K562 (cell line): ENCODE results near the gene RPE65. TPM values are rescaled to one million over a fixed set of nuclear protein-coding genes. Genes with fewer than 3 reads are reported as not detected.

Source experiments
- ATAC-seq: fragments of 200-7000 bp; cut with Tn5 transposase; 3 replicates; pipeline ENCODE4 v1.9.1; 2020; ENCODE audit warnings: moderate library complexity
- BruUV-seq: library from RNA; stranded (reverse); fragments of 400-500 nt; replicated peaks from 2 replicates; lab custom pipeline; 2021; lab: Mats Ljungman, UMichigan
- CTCF ChIA-PET: fragments of 300-600 bp; formaldehyde crosslinking; extraction: SDS; loops from one replicate; lab custom pipeline; 2021; ENCODE audit warnings: low intra/inter-chr PET ratio; lab: Yijun Ruan, JAX
- POLR2A ChIA-PET: fragments of 300-600, 350-650 bp; sonication (Branson Sonifier 250); formaldehyde crosslinking; extraction: SDS; loops from one replicate; lab custom pipeline; 2021; ENCODE audit warnings: antibody characterized with exemption, inconsistent platforms; lab: Yijun Ruan, JAX
- DNase-seq, 4 experiments: peaks; one replicate each; pipeline versions ENCODE4 v3.0.0 to v3.0.0-alpha.2; 2011 to 2018; ENCODE audit warnings: low spot score in 3 of 4, mixed read lengths in 3 of 4; ENCODE audit errors: extremely low read depth in 1 of 4
- FAIRE-seq: peaks from 2 replicates; lab custom pipeline; 2011; peaks lifted over from hg19 to GRCh38; lab: Jason Lieb, UNC
- H2AFZ ChIP-seq: 2 replicates; pipeline ENCODE4 v1.6.0; 2011; ENCODE audit warnings: low read depth, low read length, control low read depth, inconsistent platforms
- H3K27ac ChIP-seq: fragments of 200-600 bp; 3 replicates; pipeline ENCODE4 v1.8.0; 2011; ENCODE audit warnings: low read depth, mild to moderate bottlenecking, control low read depth, inconsistent platforms, low read length, moderate library complexity, mixed read lengths; ENCODE audit errors: extremely low read depth
- H3K27me3 ChIP-seq, 2 experiments: fragments of 300-600 bp in 1 of 2; 2 replicates in 1 of 2; 3 replicates in 1 of 2; pipeline versions ENCODE4 v1.6.0 to v1.8.0; 2011; ENCODE audit warnings: inconsistent platforms in 2 of 2, low read length in 2 of 2, mild to moderate bottlenecking in 1 of 2, mixed read lengths in 1 of 2, moderate library complexity in 1 of 2; ENCODE audit not compliant: control insufficient read depth in 2 of 2, insufficient read depth in 2 of 2
- H3K36me3 ChIP-seq: fragments of 300-600 bp; 3 replicates; pipeline ENCODE4 v1.8.0; 2011; ENCODE audit warnings: mild to moderate bottlenecking, low read length, inconsistent platforms; ENCODE audit not compliant: control insufficient read depth, insufficient read depth
- H3K4me1 ChIP-seq, 2 experiments: fragments of 200-600 bp in 1 of 2; replicated peaks in 1 of 2; 2 replicates in 1 of 2; 3 replicates in 1 of 2; pipeline versions ENCODE4 v1.5.1 to v1.8.0; 2011; ENCODE audit warnings: inconsistent platforms in 2 of 2, low read length in 2 of 2, mild to moderate bottlenecking in 1 of 2, mixed read lengths in 1 of 2, moderate library complexity in 1 of 2; ENCODE audit not compliant: control insufficient read depth in 2 of 2, insufficient read depth in 2 of 2
- H3K4me2 ChIP-seq: 2 replicates; pipeline ENCODE4 v1.6.1; 2011; ENCODE audit warnings: low read length, control low read depth, inconsistent platforms, mixed read lengths; ENCODE audit not compliant: insufficient read depth
- H3K4me3 ChIP-seq: fragments of 200-600 bp; sonication (generic), shearing (Covaris generic); 2 replicates; pipeline ENCODE4 v1.5.1; 2016; ENCODE audit warnings: control low read depth, inconsistent platforms
- H3K79me2 ChIP-seq: fragments of 200-600 bp; 3 replicates; pipeline ENCODE4 v1.8.0; 2011; ENCODE audit warnings: low read length, inconsistent platforms; ENCODE audit not compliant: control insufficient read depth, insufficient read depth
- H3K9ac ChIP-seq, 2 experiments: 2 replicates each; pipeline versions ENCODE4 v1.6.0 to v1.6.1; 2011; ENCODE audit warnings: low read depth in 2 of 2, low read length in 2 of 2, control low read depth in 1 of 2, inconsistent platforms in 1 of 2, mild to moderate bottlenecking in 1 of 2, mixed read lengths in 1 of 2; ENCODE audit not compliant: insufficient read depth in 1 of 2
- H3K9me1 ChIP-seq: one replicate; pipeline ENCODE4 v1.6.0; 2011; ENCODE audit warnings: inconsistent platforms, mild to moderate bottlenecking, low read length, moderate library complexity; ENCODE audit not compliant: control insufficient read depth, insufficient read depth
- H3K9me3 ChIP-seq: replicated peaks from 2 replicates; pipeline ENCODE4 v1.5.1; 2011; ENCODE audit warnings: low read depth, low read length, inconsistent platforms; ENCODE audit not compliant: control insufficient read depth, insufficient read depth
- H4K20me1 ChIP-seq: replicated peaks from 2 replicates; pipeline ENCODE4 v1.6.1; 2011; ENCODE audit warnings: low read length, inconsistent platforms, mixed read lengths; ENCODE audit not compliant: control insufficient read depth, insufficient read depth
- BCOR ChIP-seq: fragments of 450-650 bp; IDR thresholded peaks from 2 replicates; pipeline ENCODE4 v1.6.1; 2016
- L3MBTL2 ChIP-seq: fragments of 450-650 bp; IDR thresholded peaks from 2 replicates; pipeline ENCODE4 v1.6.1; 2016; ENCODE audit warnings: mild to moderate bottlenecking, moderate library complexity
- PTTG1 ChIP-seq: fragments of 450-650 bp; IDR thresholded peaks from 2 replicates; pipeline ENCODE4 v1.6.1; 2016; ENCODE audit warnings: low read depth, mild to moderate bottlenecking, missing genetic modification characterization, missing compliant biosample characterization
- RBM25 ChIP-seq: fragments of 200-400 bp; formaldehyde crosslinking; IDR thresholded peaks from 2 replicates; pipeline ENCODE4 v1.6.1; 2018; ENCODE audit warnings: low read length, low read depth, moderate library complexity; ENCODE audit not compliant: severe bottlenecking
- SLC30A9 ChIP-seq: fragments of 250-450 bp; sonication (Bioruptor Pico); IDR thresholded peaks from 2 replicates; pipeline ENCODE4 v1.8.0; 2022; ENCODE audit warnings: mild to moderate bottlenecking, moderate library complexity
- SRSF1 ChIP-seq: fragments of 200-400 bp; formaldehyde crosslinking; IDR thresholded peaks from 2 replicates; pipeline ENCODE4 v1.6.1; 2017; ENCODE audit warnings: mild to moderate bottlenecking, low read depth, low read length, moderate library complexity
- ZNF146 ChIP-seq: IDR thresholded peaks from one replicate; pipeline ENCODE4 v1.6.1; 2018; ENCODE audit warnings: missing compliant biosample characterization; ENCODE audit not compliant: unreplicated experiment
- WGBS: fragments of 100-300 bp; shearing (Covaris generic); methylation state at CpG from one replicate; pipeline ENCODE4 v1.1.6; 2016; ENCODE audit warnings: low coverage, mixed read lengths; ENCODE audit not compliant: insufficient coverage; ENCODE audit errors: missing lambda C conversion rate; 5-methylcytosine and 5-hydroxymethylcytosine counted together
- in situ Hi-C: fragments of 300-500 bp; cut with MboI; formaldehyde crosslinking; loops from 4 replicates; pipeline ENCODE4 v1.15.0; 2018; ENCODE audit warnings: inconsistent platforms, mixed read lengths
- intact Hi-C: fragments of 100-400 bp; cut with micrococcal nuclease; formaldehyde crosslinking; loops from 2 replicates; pipeline ENCODE4 v1.14.2; 2022
- polyA plus RNA-seq, 8 experiments: library from polyadenylated mRNA; depleted of rRNA in 4 of 8; stranded (reverse) in 5 of 8; unstranded in 3 of 8; fragments of >200 nt; fragmentation: Nextera tagmentation in 2 of 8; fragmentation: Illumina TruSeq in 1 of 8; extraction: Ambion mirVana in 2 of 8; extraction: Trizol in 1 of 8; gene quantifications; 2 replicates each; pipeline versions ENCODE4 v1.2.1 to v1.2.3, GENCODE V29; 2011 to 2014; ENCODE audit warnings: inconsistent platforms in 1 of 8, missing spikeins in 1 of 8
- total RNA-seq, 7 experiments: library from RNA; depleted of rRNA in 6 of 7; stranded (reverse); fragments of >200 nt in 6 of 7; fragmentation: Illumina TruSeq in 2 of 7; extraction: Trizol in 2 of 7; gene quantifications; 2 replicates each; pipeline versions ENCODE4 v1.2.1 to v1.2.3, GENCODE V29; 2011 to 2021; ENCODE audit warnings: low replicate concordance in 1 of 7

RPE65 gene
- total and polyA plus RNA-seq, 9 of the 15 experiments (the other 6 are each of a cell fraction or from before 2014, with no cell fraction given): 0.14 TPM; not detected in 8

- Histone ChIP-seq H2AFZ (no peak overlapping the region), H3K4me3 (no peak overlapping the region), H4K20me1 (no peaks in the 10 kb centered on the region), H3K4me1 (0 out of 5 replicates have a peak, but pooled peaks cover 0 to 3% of the 10 kb centered on the region in 2 experiments), H3K27ac (no peak overlapping the region), H3K9me3 (no peaks in the 10 kb centered on the region), H3K9ac (no peak overlapping the region), H3K27me3 (no peaks in the 10 kb centered on the region), H3K36me3 (peaks cover 69% of the 10 kb centered on the region), H3K79me2 (peaks cover 43% of the 10 kb centered on the region), H3K4me2 (no peak overlapping the region), H3K9me1 (no peaks in the 10 kb centered on the region)
- CTCF ChIA-PET: no interaction called here
- in situ Hi-C loops (loop anchor here (25.0 kb wide), 1 partner anchor 1647 kb away; no protein-coding TSS in a partner anchor), intact Hi-C loops (no loop called here)
- ATAC-seq: no peak
- TF ChIP-seq SLC30A9 (CRISPR knock-in tag) (no peak), ZNF146 (CRISPR knock-in tag) (peak; percentile 95), PTTG1 (tag) (no peak), L3MBTL2 (no peak), SRSF1 (no peak), BCOR (peak; percentile 64; the same call in 1 of the 2 replicates), RBM25 (peak; percentile 65)
- POLR2A ChIA-PET: no interaction called here
- 94% methylated on average over 2 of the region's 2 CpGs for WGBS
- DNase-seq: no peak
- FAIRE-seq: no peak
- no TSS peak for BruUV-seq
Observed at GRCh38 chr1:68490046-68490651, 40.4 kb upstream of the RPE65 start.
